ENCODE results near the gene SQOR.
A peak's percentile ranks its signal among the peaks of the same experiment; 100 is the strongest.

SQOR gene

DNA sequence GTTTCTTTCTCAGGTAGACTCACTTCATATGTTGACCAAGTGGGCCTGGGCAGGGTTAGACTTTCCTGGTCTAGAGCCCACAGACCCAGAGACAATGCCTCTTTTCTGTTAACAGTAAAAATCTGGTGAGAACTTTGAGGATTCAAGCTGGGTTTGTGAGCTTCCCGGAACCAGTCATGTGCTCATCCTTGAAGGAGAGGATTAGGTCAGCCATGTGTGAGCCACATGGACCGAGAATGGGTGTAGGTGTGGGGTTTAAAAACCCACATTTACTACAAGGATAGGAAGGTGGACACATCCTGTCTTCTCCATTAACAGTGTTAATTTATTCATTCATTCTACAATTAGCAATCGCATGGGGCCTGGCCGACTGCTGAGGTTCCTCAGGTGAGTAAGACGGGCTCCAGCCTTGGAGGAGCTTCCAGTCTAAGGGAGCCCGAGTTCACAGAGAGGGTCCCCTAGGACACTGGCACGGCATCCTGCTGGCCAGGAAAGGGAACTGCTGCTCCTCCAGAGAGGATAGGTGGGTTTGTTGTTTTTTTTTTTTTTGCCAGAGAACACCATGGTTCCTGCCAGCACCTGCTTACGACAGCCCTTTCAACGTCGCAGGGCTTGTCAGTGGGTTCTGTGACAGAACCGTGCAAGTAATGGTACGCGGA, 69.0 kb downstream of the SQOR start:
- H3K36me3 ChIP-seq (ENCODE audit: control insufficient read depth, low read length): no peaks in the 10 kb centered on the region
- TF ChIP-seq EZH2phosphoT487 (IDR thresholded peaks at IDR 0.05; ENCODE audit: borderline replicate concordance, low read length): no peak
- H3K79me2 ChIP-seq (ENCODE audit: control insufficient read depth, low read length): no peaks in the 10 kb centered on the region
- no peaks in the 10 kb centered on the region for H3K9me2 ChIP-seq (replicated peaks; ENCODE audit: control insufficient read depth, low read length)
- no peak overlapping the region for H3K27ac ChIP-seq (ENCODE audit: low read depth, low read length)
- no peaks in the 10 kb centered on the region for H4K20me1 ChIP-seq (ENCODE audit: control insufficient read depth, insufficient read depth, low read depth, low read length)
- no peak overlapping the region for H3K4me3 ChIP-seq (ENCODE audit: low read length)
- H3F3A ChIP-seq (ENCODE audit: control insufficient read depth, insufficient read depth): peaks cover 6% of the 10 kb centered on the region
- no peak overlapping the region for H3K4me2 ChIP-seq (ENCODE audit: low read length)
- H3K9me3 ChIP-seq (ENCODE audit: control insufficient read depth, insufficient read depth, low read length): no peaks in the 10 kb centered on the region
- H3K27me3 ChIP-seq (ENCODE audit: control insufficient read depth, low read length): no peaks in the 10 kb centered on the region
- H3K4me1 ChIP-seq (ENCODE audit: control insufficient read depth, low read length): peaks cover 19% of the 10 kb centered on the region

DNA sequence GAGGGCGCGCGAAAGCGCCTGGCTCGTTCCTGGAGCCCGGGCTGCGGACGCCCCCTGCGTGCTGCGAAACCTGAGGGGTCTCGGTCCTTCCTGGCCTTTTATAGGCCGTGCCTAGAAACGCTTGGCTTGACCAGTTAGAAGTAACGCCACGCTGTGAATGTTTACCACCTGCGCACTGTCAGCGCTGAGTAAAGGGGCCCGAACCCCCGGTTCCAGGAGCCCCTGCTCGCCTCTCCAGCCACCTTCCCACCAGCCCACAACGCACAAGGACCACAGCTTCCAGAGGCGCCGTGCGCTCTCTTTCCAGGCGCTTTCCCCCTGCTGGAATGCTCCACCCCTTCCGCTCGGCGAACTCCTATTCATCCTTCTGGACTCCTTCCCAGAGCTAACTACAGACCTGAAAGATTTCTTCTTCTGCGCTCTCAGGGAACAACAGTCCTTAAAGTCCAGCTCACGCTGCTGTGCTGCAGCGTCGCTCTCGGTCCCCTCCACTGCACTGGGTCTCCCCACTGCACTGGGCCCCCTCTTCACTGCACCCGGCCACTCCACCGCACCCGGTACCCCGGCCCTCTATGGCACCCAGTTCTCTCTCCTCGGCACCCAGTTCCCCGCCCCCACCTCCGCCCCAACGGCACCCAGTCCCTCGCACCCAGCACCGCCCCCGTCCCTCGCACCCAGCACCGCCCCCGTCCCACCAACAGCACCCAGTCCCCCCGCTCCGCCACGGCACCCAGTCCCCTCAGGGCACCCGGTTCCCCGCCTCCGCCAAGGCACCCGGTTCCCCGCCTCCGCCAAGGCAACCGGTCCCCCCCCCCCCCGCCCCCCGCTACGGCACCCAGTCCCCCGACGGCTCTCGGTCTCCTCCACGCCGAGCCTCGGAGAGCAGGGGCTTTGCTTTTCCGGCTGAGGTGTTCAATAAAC, 69.8 kb downstream of the SQOR start:
- Histone ChIP-seq H3K27ac (ENCODE audit: low read depth, low read length) (no peak overlapping the region), H3K4me1 (ENCODE audit: control insufficient read depth, low read length) (peaks cover 25% of the 10 kb centered on the region), H3K79me2 (ENCODE audit: control insufficient read depth, low read length) (no peaks in the 10 kb centered on the region), H3K4me2 (ENCODE audit: low read length) (peak overlapping the region; percentile 99), H4K20me1 (ENCODE audit: control insufficient read depth, insufficient read depth, low read depth, low read length) (no peaks in the 10 kb centered on the region), H3K27me3 (ENCODE audit: control insufficient read depth, low read length) (no peaks in the 10 kb centered on the region), H3K9me2 (replicated peaks; ENCODE audit: control insufficient read depth, low read length) (no peaks in the 10 kb centered on the region), H3K36me3 (ENCODE audit: control insufficient read depth, low read length) (no peaks in the 10 kb centered on the region), H3K9me3 (ENCODE audit: control insufficient read depth, insufficient read depth, low read length) (no peaks in the 10 kb centered on the region), H3F3A (ENCODE audit: control insufficient read depth, insufficient read depth) (peaks cover 6% of the 10 kb centered on the region), H3K4me3 (ENCODE audit: low read length) (peak overlapping the region; percentile 83)
- TF ChIP-seq, protein P1, sequence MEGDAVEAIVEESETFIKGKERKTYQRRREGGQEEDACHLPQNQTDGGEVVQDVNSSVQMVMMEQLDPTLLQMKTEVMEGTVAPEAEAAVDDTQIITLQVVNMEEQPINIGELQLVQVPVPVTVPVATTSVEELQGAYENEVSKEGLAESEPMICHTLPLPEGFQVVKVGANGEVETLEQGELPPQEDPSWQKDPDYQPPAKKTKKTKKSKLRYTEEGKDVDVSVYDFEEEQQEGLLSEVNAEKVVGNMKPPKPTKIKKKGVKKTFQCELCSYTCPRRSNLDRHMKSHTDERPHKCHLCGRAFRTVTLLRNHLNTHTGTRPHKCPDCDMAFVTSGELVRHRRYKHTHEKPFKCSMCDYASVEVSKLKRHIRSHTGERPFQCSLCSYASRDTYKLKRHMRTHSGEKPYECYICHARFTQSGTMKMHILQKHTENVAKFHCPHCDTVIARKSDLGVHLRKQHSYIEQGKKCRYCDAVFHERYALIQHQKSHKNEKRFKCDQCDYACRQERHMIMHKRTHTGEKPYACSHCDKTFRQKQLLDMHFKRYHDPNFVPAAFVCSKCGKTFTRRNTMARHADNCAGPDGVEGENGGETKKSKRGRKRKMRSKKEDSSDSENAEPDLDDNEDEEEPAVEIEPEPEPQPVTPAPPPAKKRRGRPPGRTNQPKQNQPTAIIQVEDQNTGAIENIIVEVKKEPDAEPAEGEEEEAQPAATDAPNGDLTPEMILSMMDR (IDR thresholded peaks at IDR 0.05; ENCODE audit: low read depth, low read length, poor library complexity, severe bottlenecking): no peak
- TF ChIP-seq EZH2phosphoT487 (IDR thresholded peaks at IDR 0.05; ENCODE audit: borderline replicate concordance, low read length): no peak

DNA sequence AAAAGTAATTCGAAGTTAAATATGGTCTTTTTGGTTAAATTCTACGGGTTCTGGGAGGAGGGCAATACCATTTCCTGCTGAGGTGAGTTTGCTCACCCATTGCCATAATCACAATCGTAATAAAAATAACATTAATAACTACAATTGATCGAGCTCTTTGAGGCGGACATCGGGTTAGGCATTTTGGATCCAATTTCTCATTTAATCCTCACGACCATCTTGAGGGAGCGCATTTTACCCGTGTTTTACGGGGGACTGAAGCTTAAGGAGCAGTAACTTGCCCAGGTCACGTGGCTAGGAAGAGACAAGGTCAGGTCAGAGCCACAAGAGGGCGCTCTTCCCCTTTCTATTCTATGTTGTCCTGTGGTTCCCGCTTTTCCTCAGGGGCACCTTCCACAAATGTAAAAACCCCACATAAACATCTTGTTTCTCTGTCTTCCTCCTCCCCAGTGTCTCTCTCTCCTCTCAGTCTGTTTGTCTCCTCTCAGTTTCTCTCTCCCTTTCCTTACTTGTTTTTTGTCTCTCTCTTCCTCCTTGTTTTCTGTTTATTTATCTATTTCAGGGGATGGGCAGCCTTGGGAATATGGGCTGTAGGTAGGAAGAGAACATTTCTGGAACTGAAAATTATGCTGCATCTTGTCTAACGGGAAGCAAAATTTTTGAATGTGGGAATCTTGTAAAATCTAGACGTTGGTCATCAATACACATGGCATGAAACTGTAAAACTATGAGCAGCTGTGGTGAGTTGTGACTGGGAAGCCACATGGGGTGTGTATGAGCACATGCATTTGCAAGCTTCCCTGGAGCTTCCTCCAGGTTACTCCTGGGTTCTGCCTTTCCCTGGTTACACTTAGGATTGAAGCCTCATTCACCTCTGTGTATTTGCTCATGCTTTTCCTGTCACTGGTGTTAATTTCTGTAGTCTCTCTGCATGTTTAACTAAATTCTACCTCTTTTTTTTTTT, 71.0 kb downstream of the SQOR start:
- Histone ChIP-seq H3K79me2 (ENCODE audit: control insufficient read depth, low read length) (no peaks in the 10 kb centered on the region), H3K27ac (ENCODE audit: low read depth, low read length) (no peak overlapping the region), H3K4me3 (ENCODE audit: low read length) (peak overlapping the region; percentile 83), H3K4me1 (ENCODE audit: control insufficient read depth, low read length) (peaks cover 20% of the 10 kb centered on the region), H3K9me2 (replicated peaks; ENCODE audit: control insufficient read depth, low read length) (no peaks in the 10 kb centered on the region), H3K9me3 (ENCODE audit: control insufficient read depth, insufficient read depth, low read length) (no peaks in the 10 kb centered on the region), H3K27me3 (ENCODE audit: control insufficient read depth, low read length) (no peaks in the 10 kb centered on the region), H3K4me2 (ENCODE audit: low read length) (peak overlapping the region; percentile 99), H4K20me1 (ENCODE audit: control insufficient read depth, insufficient read depth, low read depth, low read length) (no peaks in the 10 kb centered on the region), H3F3A (ENCODE audit: control insufficient read depth, insufficient read depth) (peaks cover 6% of the 10 kb centered on the region), H3K36me3 (ENCODE audit: control insufficient read depth, low read length) (no peaks in the 10 kb centered on the region)
- TF ChIP-seq EZH2phosphoT487 (IDR thresholded peaks at IDR 0.05; ENCODE audit: borderline replicate concordance, low read length): no peak
- TF ChIP-seq, protein P1 (IDR thresholded peaks at IDR 0.05; ENCODE audit: low read depth, low read length, poor library complexity, severe bottlenecking): peak; percentile 80
